Duodenal mucosa (tissue), 2 donors: ENCODE results near the gene RIC8B.

Source experiments
- H3K27ac ChIP-seq: one replicate; pipeline ENCODE4 v1.7.0; 2013; ENCODE audit warnings: low read depth, low read length
- H3K27me3 ChIP-seq, 2 donors: one replicate each; pipeline ENCODE4 v1.7.0; 2013; ENCODE audit warnings: low read length in 2 of 2, control low read depth in 1 of 2; ENCODE audit not compliant: insufficient read depth in 2 of 2, control insufficient read depth in 1 of 2
- H3K36me3 ChIP-seq, 2 donors: one replicate each; pipeline ENCODE4 v1.7.0; 2013; ENCODE audit warnings: low read length in 2 of 2, control low read depth in 1 of 2; ENCODE audit not compliant: insufficient read depth in 2 of 2, control insufficient read depth in 1 of 2
- H3K4me1 ChIP-seq, 2 donors: one replicate each; pipeline ENCODE4 v1.7.0; 2013; ENCODE audit warnings: low read length in 2 of 2, control low read depth in 1 of 2; ENCODE audit not compliant: insufficient read depth in 2 of 2, control insufficient read depth in 1 of 2
- H3K4me3 ChIP-seq, 2 donors: one replicate each; pipeline ENCODE4 v1.7.0; 2013; ENCODE audit warnings: low read length in 2 of 2, low read depth in 1 of 2
- H3K9ac ChIP-seq, 2 donors: one replicate each; pipeline ENCODE4 v1.7.0; 2013; ENCODE audit warnings: low read length in 2 of 2, low read depth in 1 of 2
- H3K9me3 ChIP-seq, 2 donors: one replicate each; pipeline ENCODE4 v1.7.0; 2013; ENCODE audit warnings: low read length in 2 of 2, control low read depth in 1 of 2; ENCODE audit not compliant: control insufficient read depth in 1 of 2

RIC8B gene

DNA sequence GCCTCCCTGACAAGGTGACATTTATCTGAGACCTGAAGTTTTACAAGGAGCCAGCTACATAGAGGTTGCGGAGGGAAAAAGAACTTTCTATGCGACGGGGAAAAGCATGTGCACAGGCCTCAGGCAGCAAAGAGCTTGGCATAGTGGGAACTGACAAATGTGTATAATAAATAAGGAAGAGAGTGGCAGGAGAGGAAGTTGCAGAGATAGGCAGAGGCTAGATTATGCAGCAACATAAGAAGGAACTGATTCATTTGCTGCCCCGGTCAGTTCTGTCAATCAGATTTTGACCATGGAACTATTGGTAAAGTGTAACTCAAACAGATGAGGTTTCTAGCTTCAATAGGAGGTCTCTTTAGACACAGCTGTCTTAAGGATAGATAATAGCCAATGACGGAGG lies 33.7 kb upstream of the RIC8B start:
- H3K27ac ChIP-seq = no peak overlapping the region
- H3K9me3 ChIP-seq = no peaks in the 10 kb centered on the region
- no peak overlapping the region for H3K4me3 ChIP-seq
- H3K27me3 ChIP-seq = no peaks in the 10 kb centered on the region
- H3K36me3 ChIP-seq = no peaks in the 10 kb centered on the region
- no peak overlapping the region for H3K9ac ChIP-seq
- H3K4me1 ChIP-seq = peaks cover 5 to 10% of the 10 kb centered on the region in 2 donors

DNA sequence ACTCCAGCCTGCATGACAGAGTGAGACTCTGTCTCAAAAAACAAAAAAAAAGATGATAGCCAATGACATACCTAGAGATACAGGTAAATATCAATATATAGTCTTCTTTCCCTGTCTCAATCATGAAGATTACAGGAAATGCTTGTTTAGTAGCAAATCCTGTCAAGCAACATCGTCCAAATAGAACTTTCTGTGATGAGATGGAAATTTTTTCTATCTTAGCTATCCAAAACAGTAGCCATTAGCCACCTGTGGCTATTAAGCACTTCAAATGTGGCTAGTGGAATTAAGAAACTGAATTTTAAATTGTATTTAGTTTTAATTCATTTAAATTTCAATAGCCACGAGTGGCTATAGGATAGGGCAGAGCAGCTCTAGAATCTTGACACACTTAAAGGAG lies 33.2 kb upstream of the RIC8B start:
- Histone ChIP-seq H3K9me3 (no peaks in the 10 kb centered on the region), H3K4me3 (no peak overlapping the region), H3K27ac (no peak overlapping the region), H3K27me3 (no peaks in the 10 kb centered on the region), H3K36me3 (no peaks in the 10 kb centered on the region), H3K4me1 (peaks cover 5 to 10% of the 10 kb centered on the region in 2 donors), H3K9ac (no peak overlapping the region)

DNA sequence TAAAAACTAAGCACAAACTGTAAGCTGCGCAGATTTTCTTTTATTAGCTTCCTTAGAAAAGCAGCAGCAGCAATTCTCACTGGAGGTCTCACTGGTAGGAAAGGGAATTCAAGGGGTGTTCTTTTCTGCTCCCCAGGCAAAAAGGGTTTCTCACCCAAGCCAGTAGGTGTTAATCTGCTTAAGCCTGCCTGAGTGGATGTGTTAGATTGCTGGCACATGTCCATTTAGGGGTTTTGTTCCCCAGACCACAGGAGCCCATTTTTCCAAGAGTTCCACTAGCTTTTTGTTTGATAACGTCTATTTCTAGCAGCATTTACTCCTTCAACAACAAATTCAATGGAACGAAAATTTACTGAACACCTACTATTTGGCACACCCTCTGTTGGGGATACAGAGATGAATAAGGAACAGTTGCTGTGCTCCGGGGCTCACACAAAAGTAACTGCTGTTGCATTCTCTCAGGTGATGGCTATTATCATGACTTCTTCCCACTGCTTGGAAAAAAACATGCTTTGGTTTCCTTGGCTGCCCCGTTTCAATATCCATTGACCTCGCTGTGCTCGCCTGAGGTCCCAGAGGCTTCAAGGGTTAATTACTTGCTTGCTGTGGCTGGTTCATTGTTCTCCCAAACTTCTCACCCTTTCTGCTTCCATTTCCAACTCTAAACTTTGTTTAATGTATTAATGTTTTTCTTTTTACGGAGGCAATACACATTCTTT lies 31.1 kb upstream of the RIC8B start:
- Histone ChIP-seq H3K9me3 (no peaks in the 10 kb centered on the region), H3K4me3 (no peak overlapping the region), H3K27ac (no peak overlapping the region), H3K27me3 (no peaks in the 10 kb centered on the region), H3K9ac (no peak overlapping the region), H3K36me3 (no peaks in the 10 kb centered on the region), H3K4me1 (peaks cover 5 to 10% of the 10 kb centered on the region in 2 donors)

GRCh38 chr12:106744600-106744999 lies 29.9 kb upstream of the RIC8B start:
- H3K9me3 ChIP-seq = no peaks in the 10 kb centered on the region
- no peak overlapping the region for H3K9ac ChIP-seq
- H3K36me3 ChIP-seq = no peaks in the 10 kb centered on the region
- H3K27ac ChIP-seq = no peak overlapping the region
- H3K4me3 ChIP-seq = no peak overlapping the region
- H3K27me3 ChIP-seq = no peaks in the 10 kb centered on the region
- H3K4me1 ChIP-seq = peaks cover 4 to 8% of the 10 kb centered on the region in 2 donors

DNA sequence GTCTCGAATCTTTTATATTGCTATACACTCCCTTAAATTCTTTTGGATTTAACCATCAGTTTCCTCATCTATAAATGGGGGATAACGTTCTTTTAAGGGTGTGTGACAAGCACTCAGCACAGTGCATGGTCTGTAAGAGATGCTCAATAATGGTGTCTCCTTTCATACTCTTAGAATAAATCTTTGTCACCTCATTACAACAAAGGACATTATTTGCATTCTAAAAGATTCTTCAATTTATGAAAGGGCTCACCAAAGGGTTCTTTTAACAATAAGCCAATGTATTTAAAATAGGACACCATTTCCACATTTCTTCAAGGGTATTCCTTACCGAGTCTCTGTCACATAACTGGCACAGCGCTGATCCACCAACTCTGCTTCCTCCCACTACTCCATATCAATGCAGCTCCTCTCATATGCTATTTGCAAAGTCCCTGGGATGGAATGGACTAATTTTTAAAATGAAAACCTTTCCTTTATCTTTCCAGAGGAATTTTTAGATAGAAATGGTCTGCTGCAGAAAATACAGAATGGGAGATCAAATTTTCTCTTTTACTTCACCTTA lies 29.2 kb upstream of the RIC8B start:
- Histone ChIP-seq H3K9ac (no peak overlapping the region), H3K4me1 (peaks cover 0 to under 1% of the 10 kb centered on the region in 2 donors), H3K36me3 (no peaks in the 10 kb centered on the region), H3K27ac (no peak overlapping the region), H3K4me3 (no peak overlapping the region), H3K9me3 (no peaks in the 10 kb centered on the region), H3K27me3 (no peaks in the 10 kb centered on the region)

DNA sequence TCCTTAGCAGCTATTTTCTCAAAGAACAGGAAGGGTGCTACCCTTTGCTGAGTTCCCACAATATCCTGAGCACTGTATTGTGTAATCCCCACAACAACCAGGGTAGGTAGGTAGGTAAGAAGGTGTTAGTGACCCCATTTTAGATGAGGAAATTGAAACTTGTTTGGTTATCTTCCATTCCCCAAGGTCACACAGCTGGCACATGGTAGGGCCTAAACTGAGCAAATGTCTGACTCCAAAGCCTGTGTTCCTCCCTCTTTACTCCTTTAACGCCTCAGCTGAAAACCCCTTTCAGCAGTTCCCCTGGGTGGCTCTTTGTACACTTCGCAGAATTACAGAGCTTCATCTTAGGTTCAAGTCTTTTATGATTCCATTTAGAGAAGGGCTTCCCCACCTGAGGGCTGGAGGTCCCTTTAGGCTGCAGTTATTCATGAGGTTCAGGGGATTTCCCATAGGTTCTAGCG lies 26.5 kb upstream of the RIC8B start:
- no peak overlapping the region for H3K4me3 ChIP-seq
- H3K4me1 ChIP-seq = no peaks in the 10 kb centered on the region
- H3K36me3 ChIP-seq = no peaks in the 10 kb centered on the region
- no peaks in the 10 kb centered on the region for H3K27me3 ChIP-seq
- no peak overlapping the region for H3K27ac ChIP-seq
- no peak overlapping the region for H3K9ac ChIP-seq
- no peaks in the 10 kb centered on the region for H3K9me3 ChIP-seq

DNA sequence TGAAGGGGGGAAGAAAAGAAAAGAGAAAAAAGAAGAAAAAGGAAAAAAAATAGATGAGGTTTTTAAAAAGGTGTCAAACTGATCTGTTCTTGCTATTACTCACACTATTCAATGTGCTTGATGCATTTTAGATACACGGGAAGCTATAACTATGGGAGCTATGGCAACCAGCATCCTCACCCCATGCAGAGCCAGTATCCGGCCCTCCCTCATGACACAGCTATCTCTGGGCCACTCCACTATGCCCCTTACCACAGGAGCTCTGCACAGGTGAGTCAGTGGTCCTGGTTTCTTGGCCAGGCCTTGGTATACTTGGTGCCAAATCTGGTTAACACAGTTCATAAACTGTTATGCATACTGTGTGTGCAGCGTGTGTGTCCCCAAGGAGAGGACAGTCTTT lies 24.0 kb upstream of the RIC8B start:
- Histone ChIP-seq H3K4me1 (peaks cover 0 to 6% of the 10 kb centered on the region in 2 donors), H3K36me3 (no peaks in the 10 kb centered on the region), H3K27ac (no peak overlapping the region), H3K9ac (no peak overlapping the region), H3K4me3 (no peak overlapping the region), H3K9me3 (no peaks in the 10 kb centered on the region), H3K27me3 (no peaks in the 10 kb centered on the region)

DNA sequence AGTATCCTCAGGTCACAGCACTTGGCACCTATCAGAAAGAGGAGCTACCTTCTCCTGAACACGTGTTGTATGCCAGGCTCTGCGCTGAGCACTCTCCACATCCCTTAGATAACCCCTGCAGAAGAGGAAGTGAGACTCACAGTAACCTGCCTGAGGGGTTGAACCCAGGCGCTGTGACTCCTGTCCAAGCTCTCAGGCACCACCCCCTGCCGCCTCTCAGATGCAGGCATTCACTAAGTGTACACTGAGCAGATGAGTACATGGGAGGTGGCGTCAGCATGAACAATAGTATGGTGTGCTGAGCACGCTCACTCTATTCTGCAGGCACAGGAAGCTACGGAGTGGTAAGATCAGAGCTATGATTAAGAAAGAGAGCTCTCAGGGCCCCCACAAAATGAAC lies 21.0 kb upstream of the RIC8B start:
- Histone ChIP-seq H3K4me3 (no peak overlapping the region), H3K9ac (no peak overlapping the region), H3K9me3 (no peaks in the 10 kb centered on the region), H3K36me3 (no peaks in the 10 kb centered on the region), H3K4me1 (peaks cover 4 to 15% of the 10 kb centered on the region in 2 donors), H3K27ac (no peak overlapping the region), H3K27me3 (no peaks in the 10 kb centered on the region)

- Histone ChIP-seq H3K9ac (no peak overlapping the region), H3K36me3 (no peaks in the 10 kb centered on the region), H3K4me3 (no peak overlapping the region), H3K4me1 (peaks cover 12 to 23% of the 10 kb centered on the region in 2 donors), H3K27me3 (no peaks in the 10 kb centered on the region), H3K27ac (no peak overlapping the region), H3K9me3 (no peaks in the 10 kb centered on the region)
Measured at GRCh38 chr12:106754331-106754730, 20.2 kb upstream of the RIC8B start.

- H3K9ac ChIP-seq = no peak overlapping the region
- no peaks in the 10 kb centered on the region for H3K27me3 ChIP-seq
- no peak overlapping the region for H3K4me3 ChIP-seq
- H3K9me3 ChIP-seq = no peaks in the 10 kb centered on the region
- peaks cover 21 to 30% of the 10 kb centered on the region in 2 donors for H3K4me1 ChIP-seq
- H3K27ac ChIP-seq = no peak overlapping the region
- H3K36me3 ChIP-seq = no peaks in the 10 kb centered on the region
Measured at GRCh38 chr12:106757623-106758348, 16.7 kb upstream of the RIC8B start.
